Body of pancreas (tissue), 4 donors: ENCODE measurements around the gene PDC. TPM values are rescaled to one million over a fixed set of nuclear protein-coding genes. Genes with fewer than 3 reads are reported as not detected.

Source experiments
- ATAC-seq: fragments of 150-250 bp; one replicate; pipeline ENCODE4 v1.9.1; 2016
- DNase-seq, 4 donors: peaks; one replicate each; pipeline ENCODE4 v3.0.0-alpha.2; 2019
- H3K27ac ChIP-seq, 4 donors: fragments of 200-600 bp; sonication (generic); 1 replicate in 3 of 4; 2 replicates in 1 of 4; pipeline versions ENCODE4 v1.5.1 to v1.6.1; 2016 to 2019; ENCODE audit warnings: mild to moderate bottlenecking in 1 of 4, mixed read lengths in 1 of 4, moderate library complexity in 1 of 4
- H3K27me3 ChIP-seq, 2 donors: fragments of 200-600 bp; sonication (generic); one replicate each; pipeline ENCODE4 v1.6.0; 2016; ENCODE audit warnings: mild to moderate bottlenecking in 1 of 2
- H3K36me3 ChIP-seq, 2 donors: fragments of 200-600 bp; sonication (generic); replicated peaks in 1 of 2; 2 replicates each; pipeline ENCODE4 v1.5.1; 2016; ENCODE audit warnings: low read depth in 2 of 2; ENCODE audit not compliant: insufficient read depth in 1 of 2
- H3K4me1 ChIP-seq: fragments of 200-600 bp; sonication (generic); one replicate; pipeline ENCODE4 v1.6.0; 2016
- H3K4me3 ChIP-seq, 2 donors: fragments of 200-600 bp; sonication (generic); 1 replicate in 1 of 2; 2 replicates in 1 of 2; pipeline ENCODE4 v1.5.1; 2016 to 2019
- H3K9me3 ChIP-seq, 3 donors: fragments of 200-600 bp; sonication (generic); 1 replicate in 2 of 3; 2 replicates in 1 of 3; pipeline ENCODE4 v1.5.1; 2016
- CTCF ChIP-seq, 7 experiments: fragments of 450-650 bp in 4 of 7; fragments of 200-600 bp in 3 of 7; sonication (generic) in 3 of 7; IDR thresholded peaks; one replicate each; pipeline ENCODE4 v1.5.1; 2016 to 2019; ENCODE audit warnings: antibody characterized with exemption in 7 of 7
- POLR2A ChIP-seq, 3 donors: fragments of 450-650 bp; IDR thresholded peaks; one replicate each; pipeline ENCODE4 v1.6.1; 2016; ENCODE audit warnings: antibody characterized with exemption in 3 of 3, mild to moderate bottlenecking in 2 of 3
- WGBS, 2 donors: methylation state at CpG; one replicate each; pipeline ENCODE4 v1.1.5; 2017; 5-methylcytosine and 5-hydroxymethylcytosine counted together
- intact Hi-C: fragments of 100-400 bp; cut with DNase I; formaldehyde crosslinking; loops from one replicate; pipeline ENCODE4 v1.15.1; 2023
- total RNA-seq, 2 donors: library from RNA; depleted of rRNA; stranded (reverse); fragments of >200 nt; gene quantifications; one replicate each; pipeline ENCODE4 v1.1.0, GENCODE V29; 2016

The PDC gene
- total RNA-seq, 2 donors from 2014 or later, result not detected

GRCh38 chr1:186443638-186444037 is 17.3 kb downstream of the PDC start:
- Histone ChIP-seq H3K9me3 (no peaks in the 10 kb centered on the region), H3K4me1 (no peaks in the 10 kb centered on the region), H3K27ac (no peak overlapping the region), H3K4me3 (no peak overlapping the region), H3K36me3 (no peaks in the 10 kb centered on the region), H3K27me3 (no peaks in the 10 kb centered on the region)
- intact Hi-C loops, result no loop called here
- DNase-seq (no peak), ATAC-seq (no peak)
- TF ChIP-seq POLR2A (IDR thresholded peaks at IDR 0.05) (no peak), CTCF (IDR thresholded peaks at IDR 0.05) (no peak)
- WGBS, 2 donors, result 91 to 93% methylated on average over 2 of the region's 2 CpGs

- Histone ChIP-seq H3K4me3 (no peak overlapping the region), H3K27ac (no peak overlapping the region), H3K4me1 (no peaks in the 10 kb centered on the region), H3K27me3 (no peaks in the 10 kb centered on the region), H3K9me3 (no peaks in the 10 kb centered on the region), H3K36me3 (no peaks in the 10 kb centered on the region)
- no peak for TF ChIP-seq POLR2A (IDR thresholded peaks at IDR 0.05)
- DNase-seq, result no peak
- WGBS, 2 donors, result 29 to 33% methylated on average over 1 of the region's 1 CpG
- ATAC-seq, result no peak
- intact Hi-C loops, result no loop called here
Measured at GRCh38 chr1:186442651-186443375, 18.1 kb downstream of the PDC start.

GRCh38 chr1:186440584-186440983 is 20.3 kb downstream of the PDC start:
- 50 to 59% methylated on average over 3 of the region's 3 CpGs for WGBS, 2 donors
- ATAC-seq (no peak), DNase-seq (no peak)
- H3K4me3 ChIP-seq, result no peak overlapping the region
- TF ChIP-seq CTCF (IDR thresholded peaks at IDR 0.05), result no peak
- TF ChIP-seq POLR2A (IDR thresholded peaks at IDR 0.05), result no peak
- no peak overlapping the region for H3K27ac ChIP-seq
- H3K36me3 ChIP-seq, result no peaks in the 10 kb centered on the region
- H3K27me3 ChIP-seq, result no peaks in the 10 kb centered on the region
- H3K4me1 ChIP-seq, result no peaks in the 10 kb centered on the region
- no peaks in the 10 kb centered on the region for H3K9me3 ChIP-seq
- intact Hi-C loops, result no loop called here

GRCh38 chr1:186438567-186438966 is 22.3 kb downstream of the PDC start:
- no peak for ATAC-seq

GRCh38 chr1:186435336-186435735 is 25.6 kb downstream of the PDC start:
- no peaks in the 10 kb centered on the region for H3K27me3 ChIP-seq
- TF ChIP-seq CTCF (IDR thresholded peaks at IDR 0.05) (no peak), POLR2A (IDR thresholded peaks at IDR 0.05) (no peak)
- ATAC-seq (no peak), DNase-seq (no peak)
- H3K4me1 ChIP-seq, result no peaks in the 10 kb centered on the region
- H3K4me3 ChIP-seq, result no peak overlapping the region
- no peak overlapping the region for H3K27ac ChIP-seq
- no peaks in the 10 kb centered on the region for H3K9me3 ChIP-seq
- H3K36me3 ChIP-seq, result no peaks in the 10 kb centered on the region
- intact Hi-C loops, result no loop called here
- WGBS, 2 donors, result 82 to 94% methylated on average over 1 of the region's 1 CpG

More at GRCh38 chr1:186438567-186438966, 22.3 kb downstream of the PDC start:
- no peaks in the 10 kb centered on the region for H3K27me3 ChIP-seq
- 84 to 86% methylated on average over 5 of the region's 5 CpGs for WGBS, 2 donors
- DNase-seq, result no peak
- H3K4me1 ChIP-seq, result no peaks in the 10 kb centered on the region
- intact Hi-C loops, result no loop called here
- no peak overlapping the region for H3K4me3 ChIP-seq
- H3K9me3 ChIP-seq, result no peaks in the 10 kb centered on the region
- no peaks in the 10 kb centered on the region for H3K36me3 ChIP-seq
- no peak for TF ChIP-seq POLR2A (IDR thresholded peaks at IDR 0.05)
- TF ChIP-seq CTCF (IDR thresholded peaks at IDR 0.05), result no peak
- H3K27ac ChIP-seq, result no peak overlapping the region
